OCI-LY7 (cell line): ENCODE results near the gene VPS39. TPM values are rescaled to one million over a fixed set of nuclear protein-coding genes. Genes with fewer than 3 reads are reported as not detected.

Experiments used
- BruUV-seq: library from RNA; stranded (reverse); fragments of 400-500 nt; replicated peaks from 2 replicates; lab custom pipeline; 2021; lab: Mats Ljungman, UMichigan
- CTCF ChIA-PET: fragments of 300-600 bp; sonication (Branson Sonifier 250); formaldehyde crosslinking; loops from one replicate; lab custom pipeline; 2022; ENCODE audit warnings: antibody characterized with exemption; ENCODE audit not compliant: unreplicated experiment; lab: Charles Lee
- POLR2A ChIA-PET: fragments of 300-600 bp; sonication (Branson Sonifier 250); formaldehyde crosslinking; loops from one replicate; lab custom pipeline; 2022; ENCODE audit warnings: antibody characterized with exemption; lab: Charles Lee
- DNase-seq: peaks from one replicate; pipeline ENCODE4 v3.0.0-alpha.2; 2015; ENCODE audit warnings: low spot score
- H2AFZ ChIP-seq: fragments of 200-600 bp; sonication (generic), shearing (Covaris generic); 2 replicates; pipeline ENCODE4 v1.6.1; 2014; ENCODE audit warnings: mild to moderate bottlenecking, antibody characterized with exemption, low read length, moderate library complexity
- H3K27ac ChIP-seq: fragments of 200-600 bp; sonication (generic); 2 replicates; pipeline ENCODE4 v1.5.1; 2014; ENCODE audit warnings: mixed run types, low read depth, mild to moderate bottlenecking, moderate library complexity, low read length, inconsistent platforms; ENCODE audit not compliant: poor library complexity, severe bottlenecking
- H3K36me3 ChIP-seq: fragments of 200-600 bp; sonication (generic); 2 replicates; pipeline ENCODE4 v1.6.1; 2014; ENCODE audit warnings: mild to moderate bottlenecking, antibody characterized with exemption, low read length, moderate library complexity, mixed read lengths; ENCODE audit not compliant: insufficient read depth
- H3K4me1 ChIP-seq: fragments of 200-600 bp; sonication (generic); 2 replicates; pipeline ENCODE4 v1.5.1; 2014; ENCODE audit warnings: mild to moderate bottlenecking, low read length; ENCODE audit not compliant: insufficient read depth, poor library complexity, severe bottlenecking
- H3K4me2 ChIP-seq: fragments of 200-600 bp; sonication (generic); 2 replicates; pipeline ENCODE4 v1.6.1; 2014; ENCODE audit warnings: mild to moderate bottlenecking, low read length
- H3K4me3 ChIP-seq: fragments of 200-600 bp; sonication (generic); 2 replicates; pipeline ENCODE4 v1.5.1; 2014; ENCODE audit warnings: mild to moderate bottlenecking, low read depth, low read length; ENCODE audit not compliant: poor library complexity, severe bottlenecking
- H3K79me2 ChIP-seq: fragments of 200-600 bp; sonication (generic); 2 replicates; pipeline ENCODE4 v1.6.1; 2016; ENCODE audit warnings: low read depth, mild to moderate bottlenecking, low read length, moderate library complexity, mixed read lengths; ENCODE audit not compliant: insufficient read depth
- H3K9me2 ChIP-seq: fragments of 200-600 bp; sonication (generic); 2 replicates; pipeline ENCODE4 v1.6.1; 2016; ENCODE audit warnings: mild to moderate bottlenecking, low read length, mixed read lengths; ENCODE audit not compliant: insufficient read depth
- H3K9me3 ChIP-seq: fragments of 200-600 bp; sonication (generic); 2 replicates; pipeline ENCODE4 v1.6.1; 2014; ENCODE audit warnings: mild to moderate bottlenecking, mixed run types, low read length, mixed read lengths
- H4K20me1 ChIP-seq: fragments of 200-600 bp; sonication (generic); 2 replicates; pipeline ENCODE4 v1.6.1; 2014; ENCODE audit warnings: mild to moderate bottlenecking, antibody characterized with exemption, low read length, moderate library complexity, mixed read lengths; ENCODE audit not compliant: insufficient read depth
- EZH2phosphoT487 ChIP-seq: fragments of 200-600 bp; sonication (generic); IDR thresholded peaks from 2 replicates; pipeline ENCODE4 v1.6.1; 2018; ENCODE audit warnings: low read depth, borderline replicate concordance, mild to moderate bottlenecking, mixed run types, antibody characterized with exemption, low read length, moderate library complexity, mixed read lengths
- intact Hi-C: fragments of 100-400 bp; cut with micrococcal nuclease; formaldehyde crosslinking; loops from one replicate; pipeline ENCODE4 v1.10.0; 2022; ENCODE audit not compliant: unreplicated experiment
- total RNA-seq, 2 experiments: library from RNA; depleted of rRNA in 1 of 2; stranded (reverse); fragments of >200 nt in 1 of 2; shearing (Covaris generic) in 1 of 2; gene quantifications; 2 replicates each; pipeline ENCODE4 v1.2.3, GENCODE V29; 2014 to 2022
- TF ChIP-seq, protein P1 (sequence below): fragments of 200-600 bp; sonication (generic); conservative IDR thresholded peaks from 2 replicates; pipeline ENCODE4 v1.5.1; 2014; ENCODE audit warnings: mild to moderate bottlenecking, antibody characterized with exemption, low read length, moderate library complexity, mixed read lengths

The VPS39 gene
- total RNA-seq, 2 experiments from 2014 or later = 25.1 to 60.5 TPM

DNA sequence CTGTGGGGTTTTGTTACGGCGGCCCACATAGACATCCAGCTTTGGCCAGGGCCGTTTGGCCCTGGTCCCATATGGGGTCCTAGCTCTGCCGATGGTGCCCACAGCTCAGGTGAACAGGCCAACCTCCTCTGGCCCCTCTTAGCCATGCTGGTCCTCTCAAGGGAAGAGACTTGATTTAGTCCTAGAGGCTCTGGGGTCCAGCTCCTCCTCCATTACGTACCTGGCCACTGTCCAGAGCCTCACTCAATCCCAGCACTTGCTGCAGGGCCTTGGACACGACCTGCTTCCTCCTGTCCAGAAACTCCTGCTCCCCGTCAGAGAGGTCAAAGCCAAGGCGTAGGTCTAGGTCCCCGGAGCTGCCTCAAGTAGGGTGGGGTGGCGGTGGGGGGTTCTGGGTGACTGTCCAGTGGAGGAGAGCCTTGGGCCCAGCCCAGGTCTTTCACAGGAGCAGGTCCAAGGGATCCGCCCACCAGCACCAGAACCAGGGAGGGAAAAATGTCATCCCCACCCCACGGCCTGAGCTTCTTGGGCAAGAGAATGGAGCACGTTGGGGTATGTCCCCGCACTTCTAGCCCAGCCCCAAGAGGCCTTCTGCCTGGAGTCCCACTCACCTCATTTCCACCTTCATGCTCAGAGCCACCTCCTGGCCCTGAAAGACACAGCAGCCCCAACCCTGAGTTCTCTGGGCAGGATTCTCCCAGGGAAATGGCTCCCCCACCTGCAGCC is 58.4 kb downstream of the VPS39 start:
- no TSS peak for BruUV-seq
- Histone ChIP-seq H2AFZ (no peak overlapping the region), H3K4me3 (no peak overlapping the region), H4K20me1 (no peaks in the 10 kb centered on the region), H3K9me2 (no peaks in the 10 kb centered on the region), H3K4me1 (no peaks in the 10 kb centered on the region), H3K79me2 (no peaks in the 10 kb centered on the region), H3K9me3 (no peaks in the 10 kb centered on the region), H3K27ac (no peak overlapping the region), H3K4me2 (no peak overlapping the region), H3K36me3 (no peaks in the 10 kb centered on the region)
- TF ChIP-seq, protein P1, sequence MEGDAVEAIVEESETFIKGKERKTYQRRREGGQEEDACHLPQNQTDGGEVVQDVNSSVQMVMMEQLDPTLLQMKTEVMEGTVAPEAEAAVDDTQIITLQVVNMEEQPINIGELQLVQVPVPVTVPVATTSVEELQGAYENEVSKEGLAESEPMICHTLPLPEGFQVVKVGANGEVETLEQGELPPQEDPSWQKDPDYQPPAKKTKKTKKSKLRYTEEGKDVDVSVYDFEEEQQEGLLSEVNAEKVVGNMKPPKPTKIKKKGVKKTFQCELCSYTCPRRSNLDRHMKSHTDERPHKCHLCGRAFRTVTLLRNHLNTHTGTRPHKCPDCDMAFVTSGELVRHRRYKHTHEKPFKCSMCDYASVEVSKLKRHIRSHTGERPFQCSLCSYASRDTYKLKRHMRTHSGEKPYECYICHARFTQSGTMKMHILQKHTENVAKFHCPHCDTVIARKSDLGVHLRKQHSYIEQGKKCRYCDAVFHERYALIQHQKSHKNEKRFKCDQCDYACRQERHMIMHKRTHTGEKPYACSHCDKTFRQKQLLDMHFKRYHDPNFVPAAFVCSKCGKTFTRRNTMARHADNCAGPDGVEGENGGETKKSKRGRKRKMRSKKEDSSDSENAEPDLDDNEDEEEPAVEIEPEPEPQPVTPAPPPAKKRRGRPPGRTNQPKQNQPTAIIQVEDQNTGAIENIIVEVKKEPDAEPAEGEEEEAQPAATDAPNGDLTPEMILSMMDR = no peak
- no peak for TF ChIP-seq EZH2phosphoT487
- POLR2A ChIA-PET = no interaction called here
- no peak for DNase-seq
- intact Hi-C loops = no loop called here
- CTCF ChIA-PET = interaction anchor here (0.6 kb wide), 1 partner anchor 467 kb away, joined by 3 read pairs; no protein-coding TSS in a partner anchor

DNA sequence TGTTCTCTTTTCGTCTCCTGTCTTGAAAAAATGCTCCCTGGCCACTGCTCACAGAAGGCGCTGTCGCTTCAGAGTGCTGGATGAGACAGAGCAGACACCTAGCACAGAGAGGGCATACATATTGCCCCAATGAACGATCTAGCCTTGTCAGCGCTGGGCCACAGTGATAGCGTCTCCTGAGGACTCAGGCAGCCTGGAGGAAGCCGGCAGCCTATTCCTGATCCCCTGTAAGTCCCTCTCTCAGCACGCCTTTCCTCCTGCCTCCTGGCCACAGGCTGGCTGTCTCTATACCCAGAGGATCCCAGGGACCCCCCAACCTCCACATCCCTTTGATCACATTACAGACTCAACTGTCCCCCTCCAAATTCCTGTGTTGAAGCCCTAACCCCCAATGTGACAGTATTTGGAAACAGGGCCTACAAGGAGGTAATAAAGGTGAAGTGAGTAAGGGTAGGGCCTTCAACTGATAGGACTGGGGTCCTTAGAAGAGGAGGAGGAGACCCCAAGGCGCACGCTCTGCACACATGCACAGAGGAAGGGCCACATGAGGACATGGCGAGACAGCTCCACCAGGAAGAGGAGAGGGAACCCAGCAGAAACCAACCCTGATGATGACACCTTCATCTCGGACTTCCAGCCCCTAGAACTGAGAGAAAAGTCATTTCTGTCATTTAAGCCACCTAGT is 59.2 kb downstream of the VPS39 start:
- CTCF ChIA-PET = interaction anchor here (0.6 kb wide), 1 partner anchor 468 kb away, joined by 3 read pairs; no protein-coding TSS in a partner anchor
- Histone ChIP-seq H3K4me3 (no peak overlapping the region), H3K9me2 (no peaks in the 10 kb centered on the region), H4K20me1 (no peaks in the 10 kb centered on the region), H3K4me1 (no peaks in the 10 kb centered on the region), H2AFZ (no peak overlapping the region), H3K36me3 (no peaks in the 10 kb centered on the region), H3K27ac (no peak overlapping the region), H3K9me3 (no peaks in the 10 kb centered on the region), H3K4me2 (no peak overlapping the region), H3K79me2 (no peaks in the 10 kb centered on the region)
- intact Hi-C loops = no loop called here
- no TSS peak for BruUV-seq
- no peak for DNase-seq
- TF ChIP-seq, protein P1 = no peak
- no peak for TF ChIP-seq EZH2phosphoT487
- POLR2A ChIA-PET = interaction anchor here (1.0 kb wide), 1 partner anchor 70 kb away, joined by 3 read pairs; no protein-coding TSS in a partner anchor

DNA sequence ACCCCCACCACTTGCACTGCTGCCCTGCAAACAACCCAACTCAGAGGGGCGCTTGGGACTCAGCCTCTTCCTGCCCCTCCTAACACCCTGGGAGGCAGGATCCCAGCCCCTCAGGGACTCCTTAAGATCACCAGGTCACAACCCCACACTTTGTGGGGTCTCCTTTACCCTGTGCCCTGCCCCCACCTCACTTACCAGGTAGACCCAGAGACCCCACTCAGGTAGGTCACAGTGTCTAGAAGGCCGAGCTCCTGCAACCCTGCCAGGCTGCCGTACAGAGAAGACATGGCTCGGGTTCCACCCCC is 60.7 kb downstream of the VPS39 start:
- intact Hi-C loops = no loop called here
- ChIA-PET CTCF (no interaction called here), POLR2A (interaction anchor here (0.7 kb wide), 1 partner anchor 241 kb away, joined by 4 read pairs; no protein-coding TSS in a partner anchor)
- no peak for DNase-seq
- H3K4me3 ChIP-seq = no peak overlapping the region
- H3K9me2 ChIP-seq = no peaks in the 10 kb centered on the region
- TF ChIP-seq, protein P1 = no peak
- TF ChIP-seq EZH2phosphoT487 = no peak
- H2AFZ ChIP-seq = no peak overlapping the region
- H3K36me3 ChIP-seq = no peaks in the 10 kb centered on the region
- no TSS peak for BruUV-seq
- no peak overlapping the region for H3K27ac ChIP-seq
- H3K79me2 ChIP-seq = no peaks in the 10 kb centered on the region
- H3K4me1 ChIP-seq = no peaks in the 10 kb centered on the region
- no peak overlapping the region for H3K4me2 ChIP-seq
- H3K9me3 ChIP-seq = no peaks in the 10 kb centered on the region
- H4K20me1 ChIP-seq = no peaks in the 10 kb centered on the region
